ENCODE measurements around the gene PFKFB2. TPM values are rescaled to one million over a fixed set of nuclear protein-coding genes. Genes with fewer than 3 reads are reported as not detected.

PFKFB2 gene
- total RNA-seq, 2 experiments from 2014 or later, result 3.2 to 4.0 TPM

- H3K4me3 Mint-ChIP-seq, result no peak overlapping the region
- Histone ChIP-seq H3K4me3 (ENCODE audit: low read length) (no peak overlapping the region), H3K36me3 (ENCODE audit: insufficient read depth, low read length) (no peaks in the 10 kb centered on the region), H3K27me3 (ENCODE audit: control insufficient read depth in 1 of 2, insufficient read depth in 2 of 2, low read length in 2 of 2) (peaks cover 4 to 9% of the 10 kb centered on the region in 2 experiments), H3K4me1 (ENCODE audit: insufficient read depth, low read length) (no peaks in the 10 kb centered on the region), H3K9me3 (ENCODE audit: control insufficient read depth in 1 of 2, insufficient read depth in 1 of 2, low read length in 2 of 2) (peaks cover 0 to 3% of the 10 kb centered on the region in 2 experiments), H3K27ac (ENCODE audit: low read depth in 1 of 2, low read length in 2 of 2) (no peak overlapping the region)
- H3K36me3 Mint-ChIP-seq (ENCODE audit: low read depth), result no peaks in the 10 kb centered on the region
- no peaks in the 10 kb centered on the region for H3K9me3 Mint-ChIP-seq
- TF ChIP-seq CTCF (IDR thresholded peaks at IDR 0.05), result no peak
- DNase-seq (peak in 3 of 14 experiments; percentile 7 to 38 (median 28)), ATAC-seq (ENCODE audit: poor library complexity) (no peak)
- H3K4me1 Mint-ChIP-seq (ENCODE audit: low read depth), result no peaks in the 10 kb centered on the region
- H3K27ac Mint-ChIP-seq, result no peak overlapping the region
- intact Hi-C loops (cut with DNase I, micrococcal nuclease), result no loop called here
- H3K27me3 Mint-ChIP-seq, result peaks cover 33% of the 10 kb centered on the region
- CTCF ChIA-PET, result no interaction called here
- POLR2A ChIA-PET, result no interaction called here
Observed at GRCh38 chr1:207017615-207018559, 35.2 kb upstream of the PFKFB2 start.

- TF ChIP-seq CTCF (IDR thresholded peaks at IDR 0.05), result no peak
- Mint-ChIP-seq H3K4me3 (no peak overlapping the region), H3K36me3 (ENCODE audit: low read depth) (no peaks in the 10 kb centered on the region), H3K27me3 (peaks cover 31% of the 10 kb centered on the region), H3K27ac (no peak overlapping the region), H3K4me1 (ENCODE audit: low read depth) (no peaks in the 10 kb centered on the region), H3K9me3 (no peaks in the 10 kb centered on the region)
- ChIA-PET CTCF (no interaction called here), POLR2A (no interaction called here)
- intact Hi-C loops (cut with DNase I, micrococcal nuclease), result no loop called here
- DNase-seq (no peak), ATAC-seq (ENCODE audit: poor library complexity) (no peak)
- no peaks in the 10 kb centered on the region for H3K4me1 ChIP-seq (ENCODE audit: insufficient read depth, low read length)
- no peak overlapping the region for H3K4me3 ChIP-seq (ENCODE audit: low read length)
- no peak overlapping the region for H3K27ac ChIP-seq (ENCODE audit: low read depth in 1 of 2, low read length in 2 of 2)
- H3K27me3 ChIP-seq (ENCODE audit: control insufficient read depth in 1 of 2, insufficient read depth in 2 of 2, low read length in 2 of 2), result peaks cover 4 to 9% of the 10 kb centered on the region in 2 experiments
- H3K9me3 ChIP-seq (ENCODE audit: control insufficient read depth in 1 of 2, insufficient read depth in 1 of 2, low read length in 2 of 2), result peaks cover 0 to 3% of the 10 kb centered on the region in 2 experiments
- H3K36me3 ChIP-seq (ENCODE audit: insufficient read depth, low read length), result no peaks in the 10 kb centered on the region
Observed at GRCh38 chr1:207018707-207019106, 34.4 kb upstream of the PFKFB2 start.

DNA sequence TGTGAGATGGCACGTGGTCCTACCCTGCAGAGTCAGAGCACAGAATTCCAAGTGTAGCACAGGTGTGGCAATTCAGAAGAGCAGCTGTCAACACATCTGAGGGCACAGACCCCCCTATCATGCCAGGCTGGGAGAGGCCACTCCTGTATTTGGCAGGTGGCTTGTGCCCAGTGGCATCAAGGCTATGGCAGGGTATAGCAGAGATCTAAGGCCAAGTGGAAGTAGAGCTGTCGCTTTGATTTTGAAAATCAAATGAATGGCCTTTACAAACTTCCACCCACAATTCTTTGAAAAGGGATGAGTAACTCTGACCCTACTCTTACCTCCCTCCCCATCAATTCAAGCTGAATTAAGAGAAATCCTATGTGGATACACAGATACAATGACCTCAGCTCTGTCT lies 33.9 kb upstream of the PFKFB2 start:
- no peak overlapping the region for H3K27ac ChIP-seq (ENCODE audit: low read depth in 1 of 2, low read length in 2 of 2)
- DNase-seq (no peak), ATAC-seq (ENCODE audit: poor library complexity) (no peak)
- no peak for TF ChIP-seq CTCF (IDR thresholded peaks at IDR 0.05)
- Mint-ChIP-seq H3K27me3 (peaks cover 33% of the 10 kb centered on the region), H3K4me1 (ENCODE audit: low read depth) (no peaks in the 10 kb centered on the region), H3K4me3 (no peak overlapping the region), H3K36me3 (ENCODE audit: low read depth) (no peaks in the 10 kb centered on the region), H3K9me3 (no peaks in the 10 kb centered on the region), H3K27ac (no peak overlapping the region)
- CTCF ChIA-PET, result no interaction called here
- H3K4me1 ChIP-seq (ENCODE audit: insufficient read depth, low read length), result no peaks in the 10 kb centered on the region
- no peaks in the 10 kb centered on the region for H3K36me3 ChIP-seq (ENCODE audit: insufficient read depth, low read length)
- peaks cover 4 to 9% of the 10 kb centered on the region in 2 experiments for H3K27me3 ChIP-seq (ENCODE audit: control insufficient read depth in 1 of 2, insufficient read depth in 2 of 2, low read length in 2 of 2)
- POLR2A ChIA-PET, result no interaction called here
- H3K9me3 ChIP-seq (ENCODE audit: control insufficient read depth in 1 of 2, insufficient read depth in 1 of 2, low read length in 2 of 2), result peaks cover 0 to 3% of the 10 kb centered on the region in 2 experiments
- intact Hi-C loops (cut with DNase I, micrococcal nuclease), result no loop called here
- H3K4me3 ChIP-seq (ENCODE audit: low read length), result no peak overlapping the region
